Endothelial cell of umbilical vein (primary cell): ENCODE measurements around the gene TTLL10. TPM values are rescaled to one million over a fixed set of nuclear protein-coding genes. Genes with fewer than 3 reads are reported as not detected.

ENCODE experiments used
- BruUV-seq: library from RNA; stranded (reverse); fragments of 400-500 nt; replicated peaks from 2 replicates; lab custom pipeline; 2021; lab: Mats Ljungman, UMichigan
- CTCF ChIA-PET: fragments of 300-600, 350-600 bp; sonication (Branson Sonifier 250); formaldehyde crosslinking; loops from one replicate; lab custom pipeline; 2021; ENCODE audit warnings: antibody characterized with exemption, inconsistent platforms; lab: Charles Lee
- POLR2A ChIA-PET: fragments of 300-600, 350-600 bp; sonication (Branson Sonifier 250); formaldehyde crosslinking; loops from one replicate; lab custom pipeline; 2021; ENCODE audit warnings: antibody characterized with exemption, inconsistent platforms; lab: Charles Lee
- DNase-seq: peaks from one replicate; pipeline ENCODE4 v3.0.0-alpha.2; 2011; ENCODE audit warnings: low read depth, low spot score
- FAIRE-seq: peaks from 2 replicates; lab custom pipeline; 2011; peaks lifted over from hg19 to GRCh38; lab: Jason Lieb, UNC
- H2AFZ ChIP-seq: 2 replicates; pipeline ENCODE4 v1.6.0; 2012; ENCODE audit warnings: low read depth, low read length, control low read depth, inconsistent platforms
- H3K27ac ChIP-seq: 2 replicates; pipeline ENCODE4 v1.5.1; 2011; ENCODE audit warnings: low read depth, mild to moderate bottlenecking, control low read depth, low read length, moderate library complexity; ENCODE audit not compliant: insufficient read depth
- H3K27me3 ChIP-seq, 2 experiments: 2 replicates each; pipeline versions ENCODE4 v1.6.0 to v1.6.1; 2011; ENCODE audit warnings: low read length in 2 of 2, mixed read lengths in 1 of 2; ENCODE audit not compliant: control insufficient read depth in 2 of 2, insufficient read depth in 2 of 2
- H3K36me3 ChIP-seq, 2 experiments: 2 replicates in 1 of 2; 3 replicates in 1 of 2; pipeline ENCODE4 v1.5.1; 2011; ENCODE audit warnings: low read length in 2 of 2, mild to moderate bottlenecking in 1 of 2, moderate library complexity in 1 of 2; ENCODE audit not compliant: control insufficient read depth in 2 of 2, insufficient read depth in 2 of 2; ENCODE audit errors: extremely low read depth in 1 of 2
- H3K4me1 ChIP-seq: 3 replicates; pipeline ENCODE4 v1.5.1; 2011; ENCODE audit warnings: mild to moderate bottlenecking, low read length; ENCODE audit not compliant: control insufficient read depth, insufficient read depth; ENCODE audit errors: extremely low read depth
- H3K4me2 ChIP-seq: 2 replicates; pipeline ENCODE4 v1.6.1; 2011; ENCODE audit warnings: low read length, control low read depth, mixed read lengths; ENCODE audit not compliant: insufficient read depth
- H3K4me3 ChIP-seq, 3 experiments: fragments of 200-600 bp in 1 of 3; sonication (generic), shearing (Covaris generic) in 1 of 3; replicated peaks in 1 of 3; 2 replicates each; pipeline ENCODE4 v1.5.1; 2011 to 2016; ENCODE audit warnings: control low read depth in 3 of 3, low read length in 3 of 3, mild to moderate bottlenecking in 2 of 3, inconsistent platforms in 1 of 3, low read depth in 1 of 3, moderate library complexity in 1 of 3; ENCODE audit not compliant: insufficient read depth in 1 of 3
- H3K79me2 ChIP-seq: 2 replicates; pipeline ENCODE4 v1.6.0; 2012; ENCODE audit warnings: low read length, inconsistent platforms; ENCODE audit not compliant: control insufficient read depth, insufficient read depth
- H3K9ac ChIP-seq: replicated peaks from 2 replicates; pipeline ENCODE3; 2011; ENCODE audit warnings: low read length, control low read depth; ENCODE audit not compliant: insufficient read depth; ENCODE audit errors: extremely low read depth
- H3K9me1 ChIP-seq: replicated peaks from 3 replicates; pipeline ENCODE4 v1.6.0; 2011; ENCODE audit warnings: mild to moderate bottlenecking, low read length; ENCODE audit not compliant: control insufficient read depth, insufficient read depth; ENCODE audit errors: extremely low read depth
- H3K9me3 ChIP-seq: replicated peaks from 2 replicates; pipeline ENCODE4 v1.5.1; 2012; ENCODE audit warnings: low read length, inconsistent platforms; ENCODE audit not compliant: control insufficient read depth, insufficient read depth
- H4K20me1 ChIP-seq: replicated peaks from 2 replicates; pipeline ENCODE3; 2011; ENCODE audit warnings: mild to moderate bottlenecking, low read length; ENCODE audit not compliant: control insufficient read depth, insufficient read depth; ENCODE audit errors: extremely low read depth
- CTCF ChIP-seq, 2 donors: IDR thresholded peaks; 1 replicate in 1 of 2; 2 replicates in 1 of 2; pipeline ENCODE4 v1.5.1; 2011; ENCODE audit warnings: low read length in 2 of 2, mild to moderate bottlenecking in 2 of 2, moderate library complexity in 2 of 2, control low read depth in 1 of 2, inconsistent platforms in 1 of 2, low read depth in 1 of 2; ENCODE audit not compliant: insufficient read depth in 1 of 2; ENCODE audit errors: extremely low read depth in 1 of 2
- EZH2 ChIP-seq: IDR thresholded peaks from 2 replicates; pipeline ENCODE4 v1.6.1; 2012; ENCODE audit warnings: borderline replicate concordance, low read depth, mild to moderate bottlenecking, moderate library complexity, low read length, inconsistent platforms; ENCODE audit not compliant: severe bottlenecking
- FOS ChIP-seq: IDR thresholded peaks from 2 replicates; pipeline ENCODE4 v1.6.1; 2011; ENCODE audit warnings: mild to moderate bottlenecking, low read length, moderate library complexity, borderline replicate concordance; ENCODE audit not compliant: insufficient read depth
- GATA2 ChIP-seq: IDR thresholded peaks from 2 replicates; pipeline ENCODE4 v1.7.0; 2011; ENCODE audit warnings: low read depth, mild to moderate bottlenecking, moderate library complexity, mixed read lengths, low read length; ENCODE audit not compliant: insufficient read length, insufficient read depth
- JUN ChIP-seq: IDR thresholded peaks from 2 replicates; pipeline ENCODE4 v1.6.1; 2011; ENCODE audit warnings: borderline replicate concordance, low read depth; ENCODE audit not compliant: insufficient read length, insufficient read depth
- MAX ChIP-seq: IDR thresholded peaks from 2 replicates; pipeline ENCODE4 v1.6.1; 2011; ENCODE audit not compliant: insufficient read depth, insufficient read length
- MYC ChIP-seq: IDR thresholded peaks from one replicate; pipeline ENCODE4 v1.6.1; 2011; ENCODE audit warnings: mild to moderate bottlenecking, low read depth, low read length
- POLR2A ChIP-seq: IDR thresholded peaks from 2 replicates; pipeline ENCODE4 v1.6.1; 2012; ENCODE audit warnings: low read depth, mild to moderate bottlenecking, control low read depth, low read length
- POLR2AphosphoS5 ChIP-seq: IDR thresholded peaks from 2 replicates; pipeline ENCODE4 v1.6.1; 2012; ENCODE audit warnings: low read depth, mild to moderate bottlenecking, control low read depth, low read length, moderate library complexity; ENCODE audit not compliant: insufficient read depth
- dilution Hi-C: fragments of 300-500 bp; cut with MboI; formaldehyde crosslinking; loops from one replicate; pipeline ENCODE4 v1.15.0; 2019; ENCODE audit warnings: low sequenced_read_pairs; ENCODE audit not compliant: extremely low pct_ligation_motif_present
- intact Hi-C: fragments of 100-400 bp; cut with micrococcal nuclease; formaldehyde crosslinking; loops from one replicate; pipeline ENCODE4 v1.10.0; 2022
- polyA plus RNA-seq, 4 experiments: library from polyadenylated mRNA; depleted of rRNA in 3 of 4; stranded (reverse) in 3 of 4; unstranded in 1 of 4; fragments of >200 nt; gene quantifications; 2 replicates each; pipeline versions ENCODE4 v1.2.1 to v1.2.3, GENCODE V29; 2011 to 2012; ENCODE audit warnings: missing spikeins in 1 of 4
- total RNA-seq: library from RNA; stranded (reverse); gene quantifications from 2 replicates; pipeline ENCODE4 v1.2.3, GENCODE V29; 2021

Gene TTLL10
- total and polyA plus RNA-seq, 2 donors (not counting 3 experiments of a cell fraction or from before 2014, with no cell fraction given), result not detected

- dilution Hi-C loops (no loop called here), intact Hi-C loops (no loop called here)
- POLR2A ChIA-PET, result no interaction called here
- Histone ChIP-seq H3K4me3 (no peak overlapping the region), H3K4me1 (no peaks in the 10 kb centered on the region), H3K9me3 (no peaks in the 10 kb centered on the region), H3K36me3 (no peaks in the 10 kb centered on the region), H3K79me2 (no peaks in the 10 kb centered on the region), H3K27ac (no peak overlapping the region), H3K9me1 (no peaks in the 10 kb centered on the region), H3K4me2 (no peak overlapping the region), H3K27me3 (peaks cover 0 to 2% of the 10 kb centered on the region in 2 experiments), H4K20me1 (no peaks in the 10 kb centered on the region), H3K9ac (no peak overlapping the region), H2AFZ (no peak overlapping the region)
- no TSS peak for BruUV-seq
- DNase-seq, result no peak
- no peak for TF ChIP-seq POLR2AphosphoS5
- no peak for TF ChIP-seq JUN
- no peak for TF ChIP-seq EZH2
- no peak for TF ChIP-seq POLR2A
- CTCF ChIA-PET, result no interaction called here
- no peak for FAIRE-seq
Observed at GRCh38 chr1:1135339-1136136, 38.1 kb upstream of the TTLL10 start.

GRCh38 chr1:1136547-1137230 is 37.0 kb upstream of the TTLL10 start:
- H3K27me3 ChIP-seq, result peaks cover 0 to 4% of the 10 kb centered on the region in 2 experiments
- dilution Hi-C loops (no loop called here), intact Hi-C loops (no loop called here)
- no peaks in the 10 kb centered on the region for H3K9me1 ChIP-seq
- no peak overlapping the region for H3K4me2 ChIP-seq
- POLR2A ChIA-PET, result no interaction called here
- H3K27ac ChIP-seq, result no peak overlapping the region
- H3K36me3 ChIP-seq, result no peaks in the 10 kb centered on the region
- TF ChIP-seq EZH2, result no peak
- no peak for TF ChIP-seq GATA2
- TF ChIP-seq MAX, result no peak
- no peak for TF ChIP-seq JUN
- TF ChIP-seq CTCF (IDR thresholded peaks at IDR 0.05; ENCODE audit: extremely low read depth in 1 of 2, insufficient read depth in 1 of 2, low read depth in 1 of 2, low read length in 2 of 2), result no peak
- no peak for TF ChIP-seq POLR2A
- no peak for TF ChIP-seq POLR2AphosphoS5
- TF ChIP-seq MYC, result no peak
- TF ChIP-seq FOS, result no peak
- no peaks in the 10 kb centered on the region for H3K79me2 ChIP-seq
- H3K9me3 ChIP-seq, result no peaks in the 10 kb centered on the region
- DNase-seq, result no peak
- H3K9ac ChIP-seq, result no peak overlapping the region
- no TSS peak for BruUV-seq
- no peaks in the 10 kb centered on the region for H3K4me1 ChIP-seq
- FAIRE-seq, result no peak
- H4K20me1 ChIP-seq, result no peaks in the 10 kb centered on the region
- no peak overlapping the region for H2AFZ ChIP-seq
- no peak overlapping the region for H3K4me3 ChIP-seq
- CTCF ChIA-PET, result interaction anchor here (0.9 to 1.1 kb wide), 2 partner anchors 14 to 153 kb away, joined by 3 to 4 read pairs; no protein-coding TSS in a partner anchor
